NCI-H2171 treated with DMSO at 0.1 percent for 48 hours (cell line): ENCODE results near the gene TPSAB1.

Source experiments
- DNase-seq: peaks from one replicate; lab custom pipeline; 2025; lab: John Stamatoyannopoulos, UW

TPSAB1 gene

GRCh38 chr16:1285669-1286512 is 45.4 kb downstream of the TPSAB1 start:
- DNase-seq, result no peak

GRCh38 chr16:1286513-1287094 is 46.1 kb downstream of the TPSAB1 start:
- no peak for DNase-seq

GRCh38 chr16:1287982-1288670 is 47.6 kb downstream of the TPSAB1 start:
- DNase-seq, result no peak

GRCh38 chr16:1288813-1289476 is 48.4 kb downstream of the TPSAB1 start:
- no peak for DNase-seq

GRCh38 chr16:1289477-1289866 is 49.0 kb downstream of the TPSAB1 start:
- no peak for DNase-seq

GRCh38 chr16:1290063-1290501 is 49.6 kb downstream of the TPSAB1 start:
- DNase-seq, result no peak

GRCh38 chr16:1290860-1291575 is 50.5 kb downstream of the TPSAB1 start:
- DNase-seq, result peak; percentile 86

GRCh38 chr16:1291576-1291974 is 51.1 kb downstream of the TPSAB1 start:
- no peak for DNase-seq
